ENCODE measurements around the gene NKAPD1. TPM values are rescaled to one million over a fixed set of nuclear protein-coding genes. Genes with fewer than 3 reads are reported as not detected.

The NKAPD1 gene
- polyA plus RNA-seq, 1 of the 3 experiments (the other 2 are of a cell fraction): 9.2 TPM

GRCh38 chr11:112127056-112127455 lies 53.0 kb downstream of the NKAPD1 start:
- Histone ChIP-seq H3K79me2 (ENCODE audit: insufficient read depth) (no peaks in the 10 kb centered on the region), H3K4me1 (ENCODE audit: control insufficient read depth in 1 of 2, insufficient read depth in 2 of 2, low read depth in 1 of 2, low read length in 1 of 2) (peaks cover 5 to 11% of the 10 kb centered on the region in 2 experiments; a peak in 3 of 4 replicates), H3K27me3 (ENCODE audit: insufficient read depth) (no peaks in the 10 kb centered on the region), H4K20me1 (ENCODE audit: insufficient read depth) (no peaks in the 10 kb centered on the region), H3K36me3 (replicated peaks in 1 of 2; ENCODE audit: control insufficient read depth in 1 of 2, insufficient read depth in 2 of 2, low read length in 1 of 2) (no peaks in the 10 kb centered on the region), H3F3A (replicated peaks; ENCODE audit: insufficient read depth) (no peaks in the 10 kb centered on the region), H3K4me2 (no peak overlapping the region), H3K27ac (ENCODE audit: low read depth in 2 of 2, low read length in 1 of 2) (no peak overlapping the region), H3K9ac (no peak overlapping the region), H3K9me3 (no peaks in the 10 kb centered on the region), H3K9me2 (no peaks in the 10 kb centered on the region), H3K4me3 (ENCODE audit: low read depth in 2 of 2, low read length in 1 of 2) (no peak overlapping the region), H2AFZ (ENCODE audit: low read depth) (no peak overlapping the region)
- POLR2A ChIA-PET: no interaction called here
- WGBS (ENCODE audit: low lambda C conversion rate): 86% methylated on average over 2 of the region's 2 CpGs
- CTCF ChIA-PET: interaction anchor here (1.4 to 2.3 kb wide), 2 partner anchors 14 to 153 kb away, joined by 3 to 23 read pairs; no protein-coding TSS in a partner anchor
- DNase-seq: no peak
- TF ChIP-seq ELF1 (IDR thresholded peaks at IDR 0.05) (no peak), CHD2 (IDR thresholded peaks at IDR 0.05; ENCODE audit: low read length, partially characterized antibody) (no peak), ZBTB33 (IDR thresholded peaks at IDR 0.05; ENCODE audit: borderline replicate concordance, low read depth) (no peak), GATA2 (CRISPR knock-in tag; IDR thresholded peaks at IDR 0.05) (no peak), MAX (IDR thresholded peaks at IDR 0.05; ENCODE audit: low read depth) (no peak), CTCF (IDR thresholded peaks at IDR 0.05) (no peak), FOXM1 (IDR thresholded peaks at IDR 0.05; ENCODE audit: low read depth) (no peak)

- POLR2A ChIA-PET: no interaction called here
- Histone ChIP-seq H2AFZ (ENCODE audit: low read depth) (no peak overlapping the region), H3K27me3 (ENCODE audit: insufficient read depth) (no peaks in the 10 kb centered on the region), H3K9me2 (no peaks in the 10 kb centered on the region), H3K79me2 (ENCODE audit: insufficient read depth) (no peaks in the 10 kb centered on the region), H3K4me3 (ENCODE audit: low read depth in 2 of 2, low read length in 1 of 2) (no peak overlapping the region), H3K4me1 (ENCODE audit: control insufficient read depth in 1 of 2, insufficient read depth in 2 of 2, low read depth in 1 of 2, low read length in 1 of 2) (peaks cover 5 to 11% of the 10 kb centered on the region in 2 experiments; a peak in 3 of 4 replicates), H3K4me2 (peak overlapping the region; percentile 41; the same call in 1 of the 2 replicates), H3K27ac (ENCODE audit: low read depth in 2 of 2, low read length in 1 of 2) (peak overlapping the region in 1 of 2 experiments; percentile 66; a peak in 2 of 4 replicates), H4K20me1 (ENCODE audit: insufficient read depth) (no peaks in the 10 kb centered on the region), H3F3A (replicated peaks; ENCODE audit: insufficient read depth) (no peaks in the 10 kb centered on the region), H3K36me3 (replicated peaks in 1 of 2; ENCODE audit: control insufficient read depth in 1 of 2, insufficient read depth in 2 of 2, low read length in 1 of 2) (no peaks in the 10 kb centered on the region), H3K9ac (no peak overlapping the region), H3K9me3 (no peaks in the 10 kb centered on the region)
- CTCF ChIA-PET: interaction anchor here (0.8 kb wide), 1 partner anchor 15 kb away, joined by 3 read pairs; no protein-coding TSS in a partner anchor
- DNase-seq: peak; percentile 14
- 35% methylated on average over 2 of the region's 3 CpGs for WGBS (ENCODE audit: low lambda C conversion rate)
- TF ChIP-seq RFX5 (IDR thresholded peaks at IDR 0.05; ENCODE audit: low read length) (no peak), RXRA (IDR thresholded peaks at IDR 0.05; ENCODE audit: borderline replicate concordance, low read depth) (no peak), EP300 (IDR thresholded peaks at IDR 0.05; ENCODE audit: borderline replicate concordance in 1 of 2, low read depth in 1 of 2, low read length in 1 of 2) (peak in 1 of 2 experiments; percentile 70; a peak in 1 of 4 replicates), TEAD4 (IDR thresholded peaks at IDR 0.05; ENCODE audit: borderline replicate concordance, insufficient read depth) (peak; percentile 27; the same call in 1 of the 2 replicates), MEF2A (IDR thresholded peaks at IDR 0.05; ENCODE audit: borderline replicate concordance, low read depth) (no peak; the same call in 1 of the 2 replicates), PBX3 (IDR thresholded peaks at IDR 0.05) (peak; percentile 91), GABPA (IDR thresholded peaks at IDR 0.05; ENCODE audit: low read depth) (no peak), NRF1 (IDR thresholded peaks at IDR 0.05; ENCODE audit: low read depth, low read length) (no peak), ZBTB33 (IDR thresholded peaks at IDR 0.05; ENCODE audit: borderline replicate concordance, low read depth) (no peak), CHD2 (IDR thresholded peaks at IDR 0.05; ENCODE audit: low read length, partially characterized antibody) (no peak), NFIC (IDR thresholded peaks at IDR 0.05; ENCODE audit: borderline replicate concordance) (peak; percentile 93), FOSL2 (IDR thresholded peaks at IDR 0.05; ENCODE audit: borderline replicate concordance, low read depth) (peak; percentile 83; the same call in 1 of the 2 replicates), ELF1 (IDR thresholded peaks at IDR 0.05) (no peak), POLR2AphosphoS5 (IDR thresholded peaks at IDR 0.05; ENCODE audit: low read depth, low read length) (no peak), YY1 (IDR thresholded peaks at IDR 0.05; ENCODE audit: low read depth) (0 out of 2 replicates have a peak, but pooled peaks have one; percentile 52)
Measured at GRCh38 chr11:112128483-112129121, 54.5 kb downstream of the NKAPD1 start.
